Measurements from ENCODE around the gene KRTAP10-1.

KRTAP10-1 gene

GRCh38 chr21:44498280-44499210 lies 41.5 kb downstream of the KRTAP10-1 start:
- DNase-seq (ENCODE audit: low read depth) = no peak
- TF ChIP-seq, protein P1, sequence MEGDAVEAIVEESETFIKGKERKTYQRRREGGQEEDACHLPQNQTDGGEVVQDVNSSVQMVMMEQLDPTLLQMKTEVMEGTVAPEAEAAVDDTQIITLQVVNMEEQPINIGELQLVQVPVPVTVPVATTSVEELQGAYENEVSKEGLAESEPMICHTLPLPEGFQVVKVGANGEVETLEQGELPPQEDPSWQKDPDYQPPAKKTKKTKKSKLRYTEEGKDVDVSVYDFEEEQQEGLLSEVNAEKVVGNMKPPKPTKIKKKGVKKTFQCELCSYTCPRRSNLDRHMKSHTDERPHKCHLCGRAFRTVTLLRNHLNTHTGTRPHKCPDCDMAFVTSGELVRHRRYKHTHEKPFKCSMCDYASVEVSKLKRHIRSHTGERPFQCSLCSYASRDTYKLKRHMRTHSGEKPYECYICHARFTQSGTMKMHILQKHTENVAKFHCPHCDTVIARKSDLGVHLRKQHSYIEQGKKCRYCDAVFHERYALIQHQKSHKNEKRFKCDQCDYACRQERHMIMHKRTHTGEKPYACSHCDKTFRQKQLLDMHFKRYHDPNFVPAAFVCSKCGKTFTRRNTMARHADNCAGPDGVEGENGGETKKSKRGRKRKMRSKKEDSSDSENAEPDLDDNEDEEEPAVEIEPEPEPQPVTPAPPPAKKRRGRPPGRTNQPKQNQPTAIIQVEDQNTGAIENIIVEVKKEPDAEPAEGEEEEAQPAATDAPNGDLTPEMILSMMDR (IDR thresholded peaks at IDR 0.05; ENCODE audit: low read length, missing control alignments) = no peak
- H3K4me3 ChIP-seq (replicated peaks; ENCODE audit: low read depth, low read length) = no peak overlapping the region

- TF ChIP-seq, protein P1 (IDR thresholded peaks at IDR 0.05; ENCODE audit: low read length, missing control alignments) = no peak
- peak; percentile 18 for DNase-seq (ENCODE audit: low read depth)
Measured at GRCh38 chr21:44497703-44498126, 42.3 kb downstream of the KRTAP10-1 start.

DNA sequence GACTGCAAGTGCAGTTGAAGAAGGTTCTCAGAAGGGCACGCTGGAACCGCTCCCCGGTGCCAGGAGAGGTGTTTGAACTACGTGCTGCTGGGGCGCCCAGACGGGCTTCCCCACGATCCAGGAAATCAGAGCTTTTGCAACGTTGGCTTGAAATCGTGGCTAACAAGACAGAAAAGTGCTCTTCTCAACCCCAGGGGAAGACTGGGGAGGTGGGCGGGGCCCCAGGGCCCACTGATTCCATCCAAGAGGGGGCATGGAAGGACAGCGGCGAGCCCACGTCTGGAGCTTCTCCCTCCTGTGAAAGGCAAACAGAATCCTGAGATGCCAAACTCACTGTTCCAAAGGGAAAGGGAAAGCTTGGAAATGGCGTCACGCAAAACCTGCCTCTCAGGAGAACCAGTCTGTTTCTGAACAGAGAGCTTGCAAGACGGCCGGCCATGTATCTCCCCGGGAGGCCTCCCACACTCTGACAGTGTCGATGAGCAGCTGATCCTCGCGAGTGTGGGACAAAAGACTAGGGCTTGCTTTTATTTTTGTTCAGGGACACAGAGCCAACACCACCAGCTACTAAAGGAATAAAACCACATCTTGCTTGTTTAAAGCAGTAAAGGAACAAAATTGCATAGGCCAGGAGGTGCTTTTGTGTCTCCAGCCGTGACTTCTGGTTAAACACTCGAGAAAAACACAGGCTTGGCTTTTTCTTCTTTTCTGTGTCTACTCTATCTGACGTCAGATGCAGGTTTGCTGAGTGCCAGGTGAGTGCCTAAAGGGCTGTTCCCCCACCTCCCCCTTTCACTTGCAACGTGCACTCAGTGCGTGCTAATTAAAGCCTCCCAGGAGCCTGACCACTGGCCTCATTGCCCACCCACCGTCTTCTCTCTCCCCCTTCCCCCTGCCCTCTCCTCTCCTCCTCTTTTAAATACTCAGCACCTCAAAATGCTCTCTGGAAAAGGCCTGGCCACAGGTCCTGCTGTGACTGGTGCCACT lies 43.1 kb downstream of the KRTAP10-1 start:
- no peak for DNase-seq (ENCODE audit: low read depth)
- no peak overlapping the region for H3K4me3 ChIP-seq (replicated peaks; ENCODE audit: low read depth, low read length)
- TF ChIP-seq, protein P1 (IDR thresholded peaks at IDR 0.05; ENCODE audit: low read length, missing control alignments) = no peak

More at GRCh38 chr21:44497703-44498126, 42.3 kb downstream of the KRTAP10-1 start:
- no peak overlapping the region for H3K4me3 ChIP-seq (replicated peaks; ENCODE audit: low read depth, low read length)

GRCh38 chr21:44495611-44496563 lies 44.1 kb downstream of the KRTAP10-1 start:
- no peak for DNase-seq (ENCODE audit: low read depth)
- TF ChIP-seq, protein P1 (IDR thresholded peaks at IDR 0.05; ENCODE audit: low read length, missing control alignments) = no peak
- H3K4me3 ChIP-seq (replicated peaks; ENCODE audit: low read depth, low read length) = no peak overlapping the region

DNA sequence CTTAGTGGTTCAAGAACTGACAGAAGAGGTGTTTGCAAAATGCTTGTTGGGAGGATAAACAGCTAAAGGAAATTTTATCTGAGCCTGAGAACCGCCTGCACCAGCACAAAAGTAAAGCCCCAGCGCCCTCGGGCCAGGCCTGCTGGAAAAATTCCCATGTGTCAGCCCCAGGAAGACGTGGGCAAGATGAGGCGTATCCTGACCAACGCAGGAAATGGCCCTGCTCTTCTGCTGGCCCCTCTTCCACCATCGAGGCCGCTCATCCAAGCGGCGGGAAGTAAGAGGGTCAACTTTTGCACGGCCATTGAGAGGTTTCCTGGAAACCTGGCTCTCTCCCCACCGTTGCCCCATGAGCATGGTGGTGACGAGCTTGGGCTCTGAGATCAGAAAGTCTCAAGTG lies 45.0 kb downstream of the KRTAP10-1 start:
- no peak for DNase-seq (ENCODE audit: low read depth)
- no peak overlapping the region for H3K4me3 ChIP-seq (replicated peaks; ENCODE audit: low read depth, low read length)
- TF ChIP-seq, protein P1 (IDR thresholded peaks at IDR 0.05; ENCODE audit: low read length, missing control alignments) = no peak

- H3K4me3 ChIP-seq (replicated peaks; ENCODE audit: low read depth, low read length) = no peak overlapping the region
- DNase-seq (ENCODE audit: low read depth) = no peak
- TF ChIP-seq, protein P1 (IDR thresholded peaks at IDR 0.05; ENCODE audit: low read length, missing control alignments) = no peak
Measured at GRCh38 chr21:44494418-44494817, 45.6 kb downstream of the KRTAP10-1 start.

All from fibroblast of pulmonary artery (primary cell).